HFFc6 (cell line): Measurements from ENCODE around the gene TEX29. TPM values are rescaled to one million over a fixed set of nuclear protein-coding genes. Genes with fewer than 3 reads are reported as not detected.

ENCODE experiments used
- DNase-seq: peaks from one replicate; pipeline ENCODE4 v3.0.0-alpha.2; 2018
- H3K27ac Mint-ChIP-seq: 2 replicates; pipeline ENCODE4 v1.8.0; 2020; ENCODE audit warnings: mild to moderate bottlenecking, mixed read lengths
- H3K27me3 Mint-ChIP-seq: 2 replicates; pipeline ENCODE4 v1.8.0; 2021; ENCODE audit warnings: mild to moderate bottlenecking, moderate library complexity, mixed read lengths; ENCODE audit not compliant: insufficient read depth
- H3K36me3 Mint-ChIP-seq: 2 replicates; pipeline ENCODE4 v1.8.0; 2021; ENCODE audit warnings: low read depth, mixed read lengths
- H3K4me1 Mint-ChIP-seq: 2 replicates; pipeline ENCODE4 v1.8.0; 2020; ENCODE audit warnings: low read depth, mixed read lengths
- H3K4me3 Mint-ChIP-seq: 2 replicates; pipeline ENCODE4 v1.8.0; 2020; ENCODE audit warnings: mild to moderate bottlenecking, moderate library complexity, mixed read lengths
- H3K9me3 Mint-ChIP-seq: 2 replicates; pipeline ENCODE4 v1.8.0; 2020; ENCODE audit warnings: mild to moderate bottlenecking, mixed read lengths
- CTCF ChIP-seq: fragments of 200-600 bp; sonication (generic); IDR thresholded peaks from 2 replicates; pipeline ENCODE4 v1.5.0; 2021; ENCODE audit warnings: antibody characterized with exemption, mild to moderate bottlenecking
- total RNA-seq, 6 experiments: library from RNA; stranded (reverse); fragmentation: NEBNext Ultra II Directional; extraction: Animal tissue kit (Norgen Biotek cat#: 25700); gene quantifications; 2 replicates in 1 of 6; 3 replicates in 5 of 6; pipeline ENCODE4 v1.2.3, GENCODE V29; 2021

Gene TEX29
- total RNA-seq, 6 experiments from 2014 or later, result 0.41 TPM; not detected in 5

GRCh38 chr13:111323950-111324651, 3.7 kb downstream of the TEX29 start:
- Mint-ChIP-seq H3K27ac (no peak overlapping the region), H3K9me3 (no peaks in the 10 kb centered on the region), H3K4me3 (no peak overlapping the region), H3K27me3 (peaks cover 14% of the 10 kb centered on the region), H3K36me3 (no peaks in the 10 kb centered on the region), H3K4me1 (no peaks in the 10 kb centered on the region)
- TF ChIP-seq CTCF, result no peak
- DNase-seq, result no peak

DNA sequence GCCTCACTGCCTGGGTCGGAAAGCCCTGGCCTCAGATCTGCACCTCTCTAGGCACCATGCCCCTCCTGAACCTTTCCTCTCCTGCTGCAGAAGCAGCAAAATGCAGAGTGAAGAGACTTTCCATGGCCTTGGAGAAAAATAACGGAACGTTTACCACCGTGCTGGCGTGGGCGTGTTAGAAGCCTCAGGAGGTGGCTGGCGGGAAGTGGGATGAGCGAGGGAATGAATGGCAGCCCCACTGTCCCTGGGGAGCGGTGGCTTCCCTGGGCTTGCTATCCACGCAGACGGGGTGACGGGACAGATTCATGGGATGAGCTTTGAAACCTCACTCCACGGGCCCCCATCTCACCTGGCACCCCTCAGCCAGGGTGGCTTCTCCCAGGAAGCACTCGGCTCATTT, 4.3 kb downstream of the TEX29 start:
- no peaks in the 10 kb centered on the region for H3K4me1 Mint-ChIP-seq
- peaks cover 18% of the 10 kb centered on the region for H3K27me3 Mint-ChIP-seq
- H3K36me3 Mint-ChIP-seq, result no peaks in the 10 kb centered on the region
- no peak overlapping the region for H3K27ac Mint-ChIP-seq
- no peak for DNase-seq
- H3K4me3 Mint-ChIP-seq, result no peak overlapping the region
- no peak for TF ChIP-seq CTCF
- H3K9me3 Mint-ChIP-seq, result no peaks in the 10 kb centered on the region

DNA sequence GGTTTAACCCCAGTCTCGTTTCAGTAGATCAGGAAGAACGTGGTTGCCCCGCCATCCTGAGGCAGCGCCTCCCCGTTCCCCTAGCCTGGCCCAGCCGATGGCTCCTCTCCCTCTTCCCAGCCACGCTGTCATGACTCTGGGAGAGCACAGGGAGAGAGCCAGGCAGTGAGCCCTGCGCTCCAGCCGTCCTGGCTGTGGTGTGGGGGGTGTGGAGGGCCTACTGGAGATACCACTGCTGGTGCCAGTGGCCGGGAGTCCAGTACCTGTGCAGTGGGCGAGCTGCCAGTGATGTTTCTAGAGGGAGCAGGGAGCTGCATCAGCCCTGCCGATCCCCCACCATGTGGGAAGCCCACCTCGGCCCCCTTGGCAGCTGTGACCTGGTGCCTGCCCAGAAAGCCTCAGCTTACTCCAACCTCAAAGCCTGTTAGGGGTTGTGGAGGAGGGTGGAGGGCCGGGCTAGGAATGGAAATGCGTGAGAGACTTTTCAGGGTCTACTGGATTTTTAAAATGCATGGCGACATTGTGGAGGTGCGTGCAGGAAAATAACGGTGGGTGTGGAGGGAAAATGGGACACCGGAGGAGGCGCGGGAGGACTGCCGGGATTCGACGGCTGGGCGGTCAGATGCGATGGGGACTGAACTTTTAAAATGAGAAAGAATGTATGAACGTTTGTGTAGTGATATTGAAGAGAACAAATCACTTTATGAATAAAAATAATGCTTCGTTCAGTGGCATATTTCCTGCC, 4.9 kb downstream of the TEX29 start:
- no peak for TF ChIP-seq CTCF
- H3K27ac Mint-ChIP-seq, result no peak overlapping the region
- peaks cover 21% of the 10 kb centered on the region for H3K27me3 Mint-ChIP-seq
- no peaks in the 10 kb centered on the region for H3K36me3 Mint-ChIP-seq
- no peaks in the 10 kb centered on the region for H3K4me1 Mint-ChIP-seq
- no peak overlapping the region for H3K4me3 Mint-ChIP-seq
- H3K9me3 Mint-ChIP-seq, result no peaks in the 10 kb centered on the region
- no peak for DNase-seq

GRCh38 chr13:111325941-111326620, 5.6 kb downstream of the TEX29 start:
- DNase-seq, result no peak
- no peak overlapping the region for H3K4me3 Mint-ChIP-seq
- no peak for TF ChIP-seq CTCF
- H3K27me3 Mint-ChIP-seq, result peaks cover 22% of the 10 kb centered on the region
- H3K4me1 Mint-ChIP-seq, result no peaks in the 10 kb centered on the region
- H3K36me3 Mint-ChIP-seq, result no peaks in the 10 kb centered on the region
- H3K9me3 Mint-ChIP-seq, result no peaks in the 10 kb centered on the region
- no peak overlapping the region for H3K27ac Mint-ChIP-seq

DNA sequence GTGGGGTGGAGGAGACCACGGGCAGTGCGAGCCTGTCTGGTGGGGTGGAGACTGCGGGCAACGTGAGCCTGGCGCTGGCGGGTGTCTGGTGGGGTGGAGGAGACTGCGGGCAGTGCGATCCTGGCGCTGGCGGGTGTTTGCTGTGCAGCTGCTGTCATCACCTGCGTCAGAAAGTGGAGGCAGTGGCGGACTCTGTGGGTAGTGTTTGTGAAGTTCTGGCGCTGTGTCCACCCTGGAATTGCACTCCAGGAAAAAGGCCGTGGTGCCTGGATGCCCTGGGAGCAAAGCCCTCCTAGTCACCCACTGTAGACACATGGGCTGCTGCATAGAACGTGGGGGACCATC, 6.2 kb downstream of the TEX29 start:
- Mint-ChIP-seq H3K4me3 (no peak overlapping the region), H3K27me3 (peaks cover 25% of the 10 kb centered on the region), H3K36me3 (no peaks in the 10 kb centered on the region), H3K27ac (no peak overlapping the region), H3K4me1 (no peaks in the 10 kb centered on the region), H3K9me3 (no peaks in the 10 kb centered on the region)
- no peak for DNase-seq
- no peak for TF ChIP-seq CTCF
